NCI-H748 treated with DMSO at 0.1 percent for 48 hours (cell line): ENCODE measurements around the gene ITLN1.

Experiments
- DNase-seq: peaks from one replicate; lab custom pipeline; 2025; lab: John Stamatoyannopoulos, UW

The ITLN1 gene

GRCh38 chr1:160858097-160858496, 26.9 kb downstream of the ITLN1 start:
- no peak for DNase-seq

GRCh38 chr1:160855181-160855981, 29.6 kb downstream of the ITLN1 start:
- DNase-seq: no peak

GRCh38 chr1:160853754-160854153, 31.2 kb downstream of the ITLN1 start:
- DNase-seq: no peak

GRCh38 chr1:160853014-160853413, 32.0 kb downstream of the ITLN1 start:
- DNase-seq: no peak

- no peak for DNase-seq
These were observed 34.0 kb downstream of the ITLN1 start for GRCh38 chr1:160850993-160851392.

GRCh38 chr1:160850541-160850940, 34.4 kb downstream of the ITLN1 start:
- DNase-seq: no peak

GRCh38 chr1:160846281-160846680, 38.7 kb downstream of the ITLN1 start:
- no peak for DNase-seq

GRCh38 chr1:160844447-160845232, 40.3 kb downstream of the ITLN1 start:
- DNase-seq: no peak

- DNase-seq: no peak
These were observed 43.9 kb downstream of the ITLN1 start for GRCh38 chr1:160841079-160841478.

- DNase-seq: no peak
These were observed 45.2 kb downstream of the ITLN1 start for GRCh38 chr1:160839746-160840145.

GRCh38 chr1:160838888-160839287, 46.1 kb downstream of the ITLN1 start:
- no peak for DNase-seq

GRCh38 chr1:160837558-160838205, 47.3 kb downstream of the ITLN1 start:
- DNase-seq: no peak

GRCh38 chr1:160836981-160837557, 47.9 kb downstream of the ITLN1 start:
- DNase-seq: no peak

GRCh38 chr1:160836561-160836960, 48.4 kb downstream of the ITLN1 start:
- DNase-seq: no peak

- no peak for DNase-seq
These were observed 49.2 kb downstream of the ITLN1 start for GRCh38 chr1:160835751-160836150.

- DNase-seq: peak; percentile 8
These were observed 49.9 kb downstream of the ITLN1 start for GRCh38 chr1:160834945-160835565.

- no peak for DNase-seq
These were observed 54.4 kb downstream of the ITLN1 start for GRCh38 chr1:160830321-160831153.

GRCh38 chr1:160829766-160830165, 55.2 kb downstream of the ITLN1 start:
- no peak for DNase-seq

- no peak for DNase-seq
These were observed 57.6 kb downstream of the ITLN1 start for GRCh38 chr1:160827418-160827817.

GRCh38 chr1:160826546-160826945, 58.4 kb downstream of the ITLN1 start:
- no peak for DNase-seq
